Duodenal mucosa (tissue), 2 donors: ENCODE results near the gene SLC25A15.

Experiments used
- H3K27ac ChIP-seq: one replicate; pipeline ENCODE4 v1.7.0; 2013; ENCODE audit warnings: low read depth, low read length
- H3K27me3 ChIP-seq, 2 donors: one replicate each; pipeline ENCODE4 v1.7.0; 2013; ENCODE audit warnings: low read length in 2 of 2, control low read depth in 1 of 2; ENCODE audit not compliant: insufficient read depth in 2 of 2, control insufficient read depth in 1 of 2
- H3K36me3 ChIP-seq, 2 donors: one replicate each; pipeline ENCODE4 v1.7.0; 2013; ENCODE audit warnings: low read length in 2 of 2, control low read depth in 1 of 2; ENCODE audit not compliant: insufficient read depth in 2 of 2, control insufficient read depth in 1 of 2
- H3K4me1 ChIP-seq, 2 donors: one replicate each; pipeline ENCODE4 v1.7.0; 2013; ENCODE audit warnings: low read length in 2 of 2, control low read depth in 1 of 2; ENCODE audit not compliant: insufficient read depth in 2 of 2, control insufficient read depth in 1 of 2
- H3K4me3 ChIP-seq, 2 donors: one replicate each; pipeline ENCODE4 v1.7.0; 2013; ENCODE audit warnings: low read length in 2 of 2, low read depth in 1 of 2
- H3K9ac ChIP-seq, 2 donors: one replicate each; pipeline ENCODE4 v1.7.0; 2013; ENCODE audit warnings: low read length in 2 of 2, low read depth in 1 of 2
- H3K9me3 ChIP-seq, 2 donors: one replicate each; pipeline ENCODE4 v1.7.0; 2013; ENCODE audit warnings: low read length in 2 of 2, control low read depth in 1 of 2; ENCODE audit not compliant: control insufficient read depth in 1 of 2

Gene SLC25A15

DNA sequence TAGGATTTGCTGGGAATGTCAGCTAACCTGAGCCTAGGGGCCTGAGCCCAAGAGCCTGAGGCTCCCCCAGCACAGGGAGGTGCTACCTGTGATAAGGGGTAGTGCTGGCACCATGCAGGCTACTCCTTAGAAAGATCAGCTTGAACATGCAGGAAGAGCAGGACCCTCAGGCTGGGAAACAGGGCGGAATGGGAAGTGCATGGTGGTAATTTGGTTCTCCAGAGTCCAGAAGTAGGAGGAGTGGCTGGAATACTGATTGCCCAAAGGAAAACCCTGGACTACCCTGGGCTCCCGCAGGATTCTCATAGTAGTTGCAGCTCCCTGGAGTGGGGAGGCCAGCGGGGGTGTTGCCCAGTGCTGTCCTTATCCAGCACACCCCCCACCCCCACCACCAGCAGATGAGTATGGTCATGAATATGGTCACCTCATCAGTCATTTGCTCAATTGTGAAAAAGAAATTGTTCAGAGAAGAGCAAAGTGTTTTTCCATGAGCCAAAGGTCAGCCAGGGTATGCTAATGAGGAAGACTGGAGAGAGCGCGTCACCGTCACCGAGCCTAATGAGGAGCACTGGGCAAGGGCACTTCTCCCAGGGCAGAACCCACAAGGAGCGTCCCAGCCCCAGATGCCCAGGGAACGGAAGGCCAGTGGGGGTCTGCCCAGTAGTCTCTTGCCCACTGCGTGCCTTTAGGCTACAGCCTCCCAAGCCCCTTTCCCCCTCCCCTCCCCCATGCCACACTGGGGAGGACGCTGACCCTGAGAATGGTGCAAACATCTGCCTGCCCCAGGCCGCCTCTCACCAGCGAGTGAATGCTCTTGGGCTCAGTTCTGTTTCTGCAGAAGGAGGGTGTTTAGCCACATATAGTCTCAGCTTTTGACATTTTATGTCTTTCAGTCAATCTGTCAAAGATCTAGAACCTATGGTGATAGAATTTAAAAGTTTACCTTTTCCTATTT is 5.3 kb downstream of the SLC25A15 start:
- Histone ChIP-seq H3K4me1 (peaks cover 20 to 24% of the 10 kb centered on the region in 2 donors), H3K9me3 (no peaks in the 10 kb centered on the region), H3K27me3 (no peaks in the 10 kb centered on the region), H3K27ac (no peak overlapping the region), H3K9ac (no peak overlapping the region), H3K36me3 (peaks cover 4 to 41% of the 10 kb centered on the region in 2 donors), H3K4me3 (no peak overlapping the region)

DNA sequence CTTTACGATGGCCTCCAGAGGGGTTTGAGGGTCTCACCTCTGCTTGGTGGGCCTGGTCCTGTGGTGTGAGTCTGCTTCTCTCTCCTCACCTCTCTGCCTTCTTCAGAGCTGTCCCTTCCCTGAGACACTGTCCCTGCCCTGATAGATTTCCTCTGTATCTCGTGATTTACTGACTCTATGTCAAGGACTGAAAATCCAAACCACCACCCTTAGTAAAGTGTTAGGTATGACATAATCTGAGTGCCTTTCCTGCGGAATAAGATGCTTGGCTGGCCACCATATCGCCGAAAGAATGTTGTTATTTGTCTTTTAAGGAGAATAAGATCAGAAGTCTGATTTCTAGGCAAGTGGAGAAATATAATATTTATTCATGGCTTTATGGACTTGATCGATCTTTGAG is 7.2 kb downstream of the SLC25A15 start:
- H3K9me3 ChIP-seq, result no peaks in the 10 kb centered on the region
- H3K9ac ChIP-seq, result no peak overlapping the region
- peaks cover 35 to 42% of the 10 kb centered on the region in 2 donors for H3K4me1 ChIP-seq
- no peak overlapping the region for H3K4me3 ChIP-seq
- H3K36me3 ChIP-seq, result peaks cover 12 to 57% of the 10 kb centered on the region in 2 donors
- no peaks in the 10 kb centered on the region for H3K27me3 ChIP-seq
- H3K27ac ChIP-seq, result no peak overlapping the region

DNA sequence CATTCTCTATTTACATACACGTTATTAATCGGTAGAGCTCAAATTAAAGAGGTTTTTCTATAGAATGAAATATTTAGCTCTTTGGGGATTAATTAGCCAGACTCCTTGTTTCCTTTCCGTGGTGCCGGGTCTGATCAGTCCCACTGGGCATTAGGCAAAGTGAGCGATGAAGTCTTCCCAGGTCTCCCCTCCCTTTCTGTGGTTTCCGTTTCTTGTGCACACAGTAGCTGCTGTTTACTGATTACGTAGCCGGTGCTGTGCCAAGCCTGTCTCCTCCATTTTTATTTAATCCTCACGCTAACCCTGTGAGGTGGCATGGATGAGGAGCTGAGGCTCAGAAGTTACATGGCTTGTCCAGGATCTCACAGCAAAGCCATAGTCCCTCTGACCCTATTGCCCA is 9.0 kb downstream of the SLC25A15 start:
- no peaks in the 10 kb centered on the region for H3K27me3 ChIP-seq
- no peak overlapping the region for H3K9ac ChIP-seq
- H3K4me1 ChIP-seq, result peaks cover 47 to 51% of the 10 kb centered on the region in 2 donors
- H3K27ac ChIP-seq, result no peak overlapping the region
- no peak overlapping the region for H3K4me3 ChIP-seq
- H3K36me3 ChIP-seq, result peaks cover 12 to 59% of the 10 kb centered on the region in 2 donors
- no peaks in the 10 kb centered on the region for H3K9me3 ChIP-seq

DNA sequence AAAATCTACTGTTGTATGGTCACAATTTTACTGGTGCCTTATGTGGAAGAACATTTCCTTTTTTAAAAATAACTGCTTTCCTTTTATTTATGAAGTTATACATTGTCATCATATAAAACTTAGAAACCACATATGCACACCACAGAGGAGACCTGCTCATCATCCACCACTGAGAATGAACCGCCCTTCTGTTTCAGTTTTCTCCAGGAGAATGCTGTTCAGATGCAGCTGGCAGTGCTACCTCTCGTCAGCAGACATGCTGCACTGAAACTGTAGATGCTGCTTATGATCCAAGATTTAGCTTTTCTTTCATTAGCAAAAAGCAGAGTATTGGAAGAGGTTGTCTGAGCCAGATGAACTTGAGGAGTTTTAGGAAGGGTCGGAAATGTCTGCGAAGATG is 10.1 kb downstream of the SLC25A15 start:
- no peaks in the 10 kb centered on the region for H3K9me3 ChIP-seq
- H3K27me3 ChIP-seq, result no peaks in the 10 kb centered on the region
- H3K4me1 ChIP-seq, result peaks cover 48 to 52% of the 10 kb centered on the region in 2 donors
- H3K27ac ChIP-seq, result no peak overlapping the region
- H3K36me3 ChIP-seq, result peaks cover 12 to 64% of the 10 kb centered on the region in 2 donors
- H3K9ac ChIP-seq, result no peak overlapping the region
- no peak overlapping the region for H3K4me3 ChIP-seq

- peaks cover 15 to 69% of the 10 kb centered on the region in 2 donors for H3K36me3 ChIP-seq
- peaks cover 50 to 59% of the 10 kb centered on the region in 2 donors for H3K4me1 ChIP-seq
These were observed 11.1 kb downstream of the SLC25A15 start for GRCh38 chr13:40800559-40800958.

DNA sequence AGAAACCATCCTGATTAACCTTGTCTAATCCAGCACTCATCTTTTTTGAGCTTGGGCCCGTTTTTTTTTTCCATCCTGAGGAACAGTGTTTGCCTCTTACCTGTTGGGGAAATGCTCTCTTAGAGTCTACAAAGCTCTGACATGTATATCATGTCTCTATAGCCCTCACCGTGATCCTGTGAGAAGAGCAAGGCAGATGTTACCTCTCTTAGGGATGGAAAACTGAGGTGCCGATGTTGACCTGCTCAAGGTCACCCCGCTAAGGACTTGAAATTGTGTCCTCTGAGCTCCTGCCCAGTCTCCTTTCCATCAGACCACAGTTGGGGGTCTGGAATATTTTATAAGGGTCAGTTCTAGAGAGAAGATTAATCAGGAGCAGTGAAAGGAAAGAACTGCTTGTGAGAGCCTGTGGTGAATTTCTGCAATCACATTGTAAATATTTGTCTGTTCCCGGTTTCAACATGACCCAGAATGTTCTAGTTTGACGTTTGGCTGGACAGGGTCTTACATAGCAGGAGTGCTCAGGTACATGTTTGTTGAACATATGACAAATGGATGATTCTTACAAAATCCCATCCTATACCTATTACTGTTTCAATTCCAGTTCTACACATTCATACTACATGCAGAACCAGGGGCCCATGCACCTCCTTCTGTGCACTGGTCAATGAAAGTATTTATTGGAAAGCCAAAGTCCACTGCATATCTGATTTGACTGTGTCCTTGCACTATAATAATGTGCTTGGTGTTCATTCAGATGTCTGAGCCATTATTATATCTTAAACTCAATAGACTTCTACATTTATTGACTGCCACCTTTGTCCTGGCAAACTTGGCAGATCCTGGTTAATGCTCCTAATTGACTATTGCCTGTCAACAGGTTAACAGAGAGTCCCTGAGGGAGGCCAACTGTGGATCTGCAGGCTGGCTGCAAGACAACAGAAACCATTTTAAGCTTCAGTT is 12.1 kb downstream of the SLC25A15 start:
- Histone ChIP-seq H3K27ac (peak overlapping the region; percentile 46), H3K9ac (peak overlapping the region in 1 of 2 donors; percentile 29), H3K27me3 (no peaks in the 10 kb centered on the region), H3K36me3 (peaks cover 17 to 71% of the 10 kb centered on the region in 2 donors), H3K9me3 (no peaks in the 10 kb centered on the region), H3K4me1 (peaks cover 59 to 60% of the 10 kb centered on the region in 2 donors), H3K4me3 (peak overlapping the region in 1 of 2 donors; percentile 20)

More at GRCh38 chr13:40800559-40800958, 11.1 kb downstream of the SLC25A15 start:
- Histone ChIP-seq H3K4me3 (no peak overlapping the region), H3K27me3 (no peaks in the 10 kb centered on the region), H3K9me3 (no peaks in the 10 kb centered on the region), H3K9ac (no peak overlapping the region), H3K27ac (no peak overlapping the region)

GRCh38 chr13:40803316-40803715 is 13.9 kb downstream of the SLC25A15 start:
- H3K36me3 ChIP-seq, result peaks cover 29 to 75% of the 10 kb centered on the region in 2 donors

DNA sequence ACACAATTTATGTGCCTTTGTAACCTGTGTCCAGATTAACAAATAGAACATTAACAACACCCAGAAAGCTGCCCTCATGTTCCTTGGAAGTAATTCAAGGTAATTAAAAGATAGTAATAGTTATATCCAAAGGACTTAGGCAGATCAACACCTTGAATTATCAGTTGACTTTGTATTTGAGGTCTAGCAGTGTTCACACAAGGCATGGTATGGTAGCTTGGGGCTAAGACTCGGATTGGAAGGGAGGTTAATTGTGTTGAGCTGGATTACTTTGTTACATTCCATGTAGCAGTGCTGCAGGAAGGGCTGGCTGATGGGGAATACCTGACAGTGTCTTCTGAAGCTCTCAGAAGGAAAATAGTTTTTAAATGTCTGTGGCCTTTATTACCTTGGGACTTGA is 16.8 kb downstream of the SLC25A15 start:
- H3K4me1 ChIP-seq, result peaks cover 46 to 54% of the 10 kb centered on the region in 2 donors
- no peaks in the 10 kb centered on the region for H3K27me3 ChIP-seq
- no peak overlapping the region for H3K4me3 ChIP-seq
- H3K9me3 ChIP-seq, result no peaks in the 10 kb centered on the region
- H3K36me3 ChIP-seq, result peaks cover 24 to 72% of the 10 kb centered on the region in 2 donors
- H3K27ac ChIP-seq, result no peak overlapping the region
- H3K9ac ChIP-seq, result no peak overlapping the region

More at GRCh38 chr13:40803316-40803715, 13.9 kb downstream of the SLC25A15 start:
- no peak overlapping the region for H3K4me3 ChIP-seq
- H3K9ac ChIP-seq, result no peak overlapping the region
- no peak overlapping the region for H3K27ac ChIP-seq
- H3K9me3 ChIP-seq, result no peaks in the 10 kb centered on the region
- peaks cover 65 to 71% of the 10 kb centered on the region in 2 donors for H3K4me1 ChIP-seq
- H3K27me3 ChIP-seq, result no peaks in the 10 kb centered on the region

DNA sequence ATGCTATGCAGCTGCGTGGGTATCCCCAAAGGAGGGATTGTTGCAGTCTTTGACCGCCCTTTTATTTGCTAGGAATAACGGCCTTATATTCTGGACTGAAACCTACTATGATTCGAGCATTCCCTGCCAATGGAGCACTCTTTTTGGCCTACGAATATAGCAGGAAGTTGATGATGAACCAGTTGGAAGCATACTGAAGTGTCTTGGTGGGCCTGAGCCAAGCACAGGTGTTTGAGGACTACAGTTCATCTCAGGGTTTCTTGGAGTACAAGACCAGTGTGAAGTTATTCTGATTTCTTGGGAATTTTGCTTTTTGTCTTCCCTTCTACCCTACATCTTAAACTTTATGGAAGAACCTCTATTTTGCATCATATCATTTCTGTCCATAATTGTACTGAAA is 20.1 kb downstream of the SLC25A15 start:
- Histone ChIP-seq H3K4me3 (no peak overlapping the region), H3K4me1 (peaks cover 23 to 40% of the 10 kb centered on the region in 2 donors), H3K27me3 (no peaks in the 10 kb centered on the region), H3K9me3 (no peaks in the 10 kb centered on the region), H3K36me3 (peaks cover 27 to 72% of the 10 kb centered on the region in 2 donors), H3K27ac (no peak overlapping the region), H3K9ac (no peak overlapping the region)
